Mucosa of descending colon (tissue), 3 donors: ENCODE results near the gene CLNK. TPM values are rescaled to one million over a fixed set of nuclear protein-coding genes. Genes with fewer than 3 reads are reported as not detected.

Experiments
- ATAC-seq: fragments of 200-7000 bp; cut with Tn5 transposase; one replicate; pipeline ENCODE4 v1.9.1; 2020; ENCODE audit warnings: mild to moderate bottlenecking, moderate library complexity
- DNase-seq, 3 donors: peaks; one replicate each; pipeline ENCODE4 v3.0.0-alpha.2; 2020
- H3K36me3 ChIP-seq: fragments of 200-600 bp; one replicate; pipeline ENCODE4 v1.8.0; 2021; ENCODE audit warnings: low read depth, mild to moderate bottlenecking
- H3K4me1 ChIP-seq: fragments of 200-600 bp; one replicate; pipeline ENCODE4 v1.8.0; 2021; ENCODE audit warnings: low read depth, mild to moderate bottlenecking
- H3K4me3 ChIP-seq: fragments of 200-600 bp; one replicate; pipeline ENCODE4 v1.8.0; 2021; ENCODE audit warnings: mild to moderate bottlenecking
- H3K9me3 ChIP-seq: fragments of 200-600 bp; one replicate; pipeline ENCODE4 v1.8.0; 2021; ENCODE audit warnings: mild to moderate bottlenecking
- intact Hi-C, 2 donors: fragments of 100-400 bp; cut with DNase I in 1 of 2; cut with micrococcal nuclease in 1 of 2; formaldehyde crosslinking; loops; one replicate each; pipeline versions ENCODE4 v1.11.0 to v1.11.1; 2022; cut with DNase I, micrococcal nuclease
- total RNA-seq, 3 donors: library from RNA; stranded (reverse); fragmentation: NEBNext Ultra II Directional in 2 of 3; extraction: Animal tissue kit (Norgen Biotek cat#: 25700) in 2 of 3; gene quantifications; one replicate each; pipeline versions ENCODE4 v1.2.1 to v1.2.4, GENCODE V29; 2021 to 2023
- TF ChIP-seq, protein P1 (sequence below): fragments of 200-600 bp; IDR thresholded peaks from one replicate; pipeline ENCODE4 v1.8.0; 2022; ENCODE audit warnings: antibody characterized with exemption, mild to moderate bottlenecking
- donor health status: DM: no; HTN: no; CAD: no; lungs with moderate emphysema.
- donor health status: DM: no; HTN: no; CAD: no.
- donor health status: DM: no; HTN: yes; CAD: no.

Gene CLNK
- total RNA-seq, 3 donors from 2014 or later = 0.27 to 0.60 TPM; not detected in 1

DNA sequence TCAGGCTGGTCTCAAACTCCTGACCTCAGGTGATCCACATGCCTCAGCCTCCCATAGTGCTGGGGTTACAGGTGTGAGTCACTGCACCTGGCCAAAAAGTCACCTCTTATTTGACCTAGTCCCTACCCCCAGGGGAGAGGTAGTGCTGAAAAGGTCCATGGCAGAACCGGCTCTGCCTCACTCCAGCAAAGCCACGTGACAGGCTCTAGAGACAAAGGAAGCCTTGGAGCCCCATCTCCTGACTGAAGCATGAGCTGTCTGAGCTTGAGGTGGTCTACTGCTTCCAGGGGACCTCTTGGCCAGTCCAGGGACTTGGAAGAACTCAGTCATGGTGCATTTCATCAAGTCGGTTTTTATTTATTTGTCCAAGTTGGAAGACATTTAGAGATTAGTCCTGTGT lies 174.8 kb downstream of the CLNK start:
- TF ChIP-seq, protein P1, sequence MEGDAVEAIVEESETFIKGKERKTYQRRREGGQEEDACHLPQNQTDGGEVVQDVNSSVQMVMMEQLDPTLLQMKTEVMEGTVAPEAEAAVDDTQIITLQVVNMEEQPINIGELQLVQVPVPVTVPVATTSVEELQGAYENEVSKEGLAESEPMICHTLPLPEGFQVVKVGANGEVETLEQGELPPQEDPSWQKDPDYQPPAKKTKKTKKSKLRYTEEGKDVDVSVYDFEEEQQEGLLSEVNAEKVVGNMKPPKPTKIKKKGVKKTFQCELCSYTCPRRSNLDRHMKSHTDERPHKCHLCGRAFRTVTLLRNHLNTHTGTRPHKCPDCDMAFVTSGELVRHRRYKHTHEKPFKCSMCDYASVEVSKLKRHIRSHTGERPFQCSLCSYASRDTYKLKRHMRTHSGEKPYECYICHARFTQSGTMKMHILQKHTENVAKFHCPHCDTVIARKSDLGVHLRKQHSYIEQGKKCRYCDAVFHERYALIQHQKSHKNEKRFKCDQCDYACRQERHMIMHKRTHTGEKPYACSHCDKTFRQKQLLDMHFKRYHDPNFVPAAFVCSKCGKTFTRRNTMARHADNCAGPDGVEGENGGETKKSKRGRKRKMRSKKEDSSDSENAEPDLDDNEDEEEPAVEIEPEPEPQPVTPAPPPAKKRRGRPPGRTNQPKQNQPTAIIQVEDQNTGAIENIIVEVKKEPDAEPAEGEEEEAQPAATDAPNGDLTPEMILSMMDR = no peak
- no peaks in the 10 kb centered on the region for H3K36me3 ChIP-seq
- no peak for ATAC-seq

DNA sequence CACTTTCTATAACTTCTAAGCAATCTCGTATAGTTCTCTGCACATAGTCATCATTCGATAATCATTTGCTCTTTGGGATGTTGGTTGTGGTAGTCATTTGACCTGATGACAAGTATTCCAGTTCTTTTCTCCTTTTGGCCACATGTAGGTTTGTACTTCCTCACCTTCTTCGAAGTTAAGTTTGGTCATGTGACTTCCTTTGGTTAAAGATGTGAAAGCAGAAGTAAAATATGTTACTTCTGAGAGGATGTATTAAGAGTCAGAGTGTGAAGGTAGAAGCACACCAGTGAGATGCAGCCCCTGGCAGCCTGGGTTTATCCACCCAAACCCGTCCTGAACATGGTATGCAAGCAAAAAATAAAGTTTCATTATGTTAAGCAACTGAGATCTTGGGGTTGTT lies 178.5 kb downstream of the CLNK start:
- Histone ChIP-seq H3K9me3 (no peaks in the 10 kb centered on the region), H3K4me1 (no peaks in the 10 kb centered on the region), H3K36me3 (no peaks in the 10 kb centered on the region), H3K4me3 (no peak overlapping the region)
- intact Hi-C loops = no loop called here
- no peak for ATAC-seq
- no peak for DNase-seq
- TF ChIP-seq, protein P1 = no peak

More for the DNA sequence above, 174.8 kb downstream of the CLNK start:
- no peaks in the 10 kb centered on the region for H3K9me3 ChIP-seq
- intact Hi-C loops = no loop called here
- no peak overlapping the region for H3K4me3 ChIP-seq
- H3K4me1 ChIP-seq = no peaks in the 10 kb centered on the region
- DNase-seq = no peak

DNA sequence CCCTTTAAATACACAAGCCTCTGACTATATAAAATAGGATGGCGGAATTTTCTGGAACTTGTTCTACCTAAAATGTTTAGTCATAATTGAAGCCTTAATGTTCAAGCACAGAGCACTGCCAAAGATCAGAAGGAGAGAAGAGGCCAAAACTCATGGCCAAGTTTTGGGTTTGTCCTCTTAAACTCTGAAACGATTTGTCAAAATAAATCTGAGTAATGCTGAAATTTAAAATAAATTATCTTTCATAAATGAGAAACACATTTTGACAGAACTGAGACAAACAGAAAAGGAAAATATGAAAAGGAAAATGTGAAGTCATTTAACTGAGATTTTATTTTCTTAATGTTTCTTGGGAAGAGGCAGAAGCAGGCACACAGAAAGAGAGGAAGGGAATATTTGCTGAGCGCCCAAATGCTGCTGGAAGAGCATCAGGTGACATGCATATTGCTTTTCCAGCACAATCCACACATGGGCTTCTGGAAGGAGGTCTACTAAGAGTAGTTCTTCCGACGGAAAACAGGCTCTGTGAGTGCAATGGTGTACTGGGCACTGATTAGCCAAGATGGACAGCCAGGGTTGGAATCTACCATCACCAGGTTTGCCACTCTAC lies 179.9 kb downstream of the CLNK start:
- Histone ChIP-seq H3K4me1 (no peaks in the 10 kb centered on the region), H3K4me3 (no peak overlapping the region), H3K9me3 (no peaks in the 10 kb centered on the region), H3K36me3 (no peaks in the 10 kb centered on the region)
- TF ChIP-seq, protein P1 = no peak
- DNase-seq (no peak), ATAC-seq (no peak)
- intact Hi-C loops = no loop called here

DNA sequence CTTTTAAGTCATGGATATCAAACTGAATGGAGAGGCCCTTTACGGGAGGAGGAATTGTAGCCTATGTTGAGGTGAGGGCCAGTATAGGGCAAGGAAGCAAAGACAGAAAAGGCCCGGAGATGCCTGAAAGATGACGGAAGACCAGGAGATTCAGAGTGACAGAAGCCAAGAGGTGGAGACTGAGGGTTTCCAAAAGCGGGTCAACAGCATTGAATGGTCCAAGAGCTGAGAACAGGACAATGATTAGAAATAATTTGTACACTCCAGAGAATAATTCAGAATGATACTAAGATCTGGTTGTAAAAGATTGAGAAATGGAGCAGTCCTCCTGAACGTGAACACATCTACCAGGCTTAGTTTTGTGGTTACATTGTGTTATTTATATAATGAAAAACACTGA lies 181.9 kb downstream of the CLNK start:
- H3K9me3 ChIP-seq = no peaks in the 10 kb centered on the region
- DNase-seq = no peak
- H3K4me3 ChIP-seq = no peak overlapping the region
- ATAC-seq = no peak
- intact Hi-C loops = no loop called here
- TF ChIP-seq, protein P1 = no peak
- H3K4me1 ChIP-seq = no peaks in the 10 kb centered on the region
- H3K36me3 ChIP-seq = no peaks in the 10 kb centered on the region

DNA sequence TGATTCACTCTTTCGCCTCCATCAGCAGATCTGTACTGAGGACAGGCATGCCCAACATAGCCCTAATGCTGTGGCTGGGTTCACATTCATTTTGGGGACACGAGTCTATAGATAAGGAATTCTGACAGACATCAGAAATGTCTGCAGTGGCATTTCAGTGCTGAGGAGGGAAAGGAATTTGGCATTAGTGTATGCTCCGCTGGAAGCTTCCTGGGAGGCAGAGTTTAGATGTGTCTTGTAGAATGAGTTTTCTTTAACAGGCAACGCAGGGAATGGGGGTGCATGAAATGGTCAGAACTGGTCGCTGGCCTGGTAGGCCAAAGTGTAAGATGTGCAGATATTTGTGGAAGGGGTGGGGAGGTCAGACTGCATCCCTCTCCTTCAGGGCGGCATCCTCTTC lies 183.8 kb downstream of the CLNK start:
- ATAC-seq = no peak
- Histone ChIP-seq H3K36me3 (no peaks in the 10 kb centered on the region), H3K4me1 (no peaks in the 10 kb centered on the region), H3K4me3 (no peak overlapping the region), H3K9me3 (no peaks in the 10 kb centered on the region)
- intact Hi-C loops = no loop called here
- TF ChIP-seq, protein P1 = no peak
- no peak for DNase-seq

DNA sequence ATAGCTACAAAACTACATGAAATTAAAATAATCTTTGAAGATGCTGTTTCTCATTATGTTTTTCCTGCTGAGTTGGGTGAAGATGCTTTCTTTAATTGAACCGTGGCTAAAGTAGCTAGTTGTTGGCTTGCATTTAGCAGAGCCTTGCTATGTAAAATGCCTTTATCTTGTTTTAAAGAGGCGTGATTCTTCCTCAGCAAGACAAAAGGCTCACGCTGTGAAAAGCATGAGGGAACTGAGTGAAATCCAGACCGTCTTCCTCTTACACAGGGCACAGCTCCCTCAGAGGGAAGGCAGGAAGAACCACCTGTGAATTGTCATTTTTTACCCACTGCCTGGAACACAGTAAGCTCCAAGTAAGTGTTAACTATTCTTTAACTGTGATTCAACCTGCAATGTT lies 188.4 kb downstream of the CLNK start:
- DNase-seq (no peak), ATAC-seq (no peak)
- H3K4me3 ChIP-seq = no peak overlapping the region
- no peaks in the 10 kb centered on the region for H3K4me1 ChIP-seq
- no peaks in the 10 kb centered on the region for H3K9me3 ChIP-seq
- TF ChIP-seq, protein P1 = no peak
- no peaks in the 10 kb centered on the region for H3K36me3 ChIP-seq
- intact Hi-C loops = no loop called here
